Lung (tissue), 16 donors: ENCODE data around the gene GNRH2. TPM values are rescaled to one million over a fixed set of nuclear protein-coding genes. Genes with fewer than 3 reads are reported as not detected.

ENCODE experiments used
- ATAC-seq: fragments of 200-7000 bp; cut with Tn5 transposase; one replicate; pipeline ENCODE4 v1.9.1; 2020; ENCODE audit warnings: moderate number of reproducible peaks; ENCODE audit not compliant: insufficient read depth, low FRiP score
- DNase-seq, 3 donors: peaks; one replicate each; pipeline ENCODE4 v3.0.0-alpha.2; 2013 to 2017
- H3K27ac ChIP-seq, 2 donors: one replicate each; pipeline ENCODE4 v1.5.1; 2013; ENCODE audit warnings: mild to moderate bottlenecking in 2 of 2, moderate library complexity in 2 of 2, control low read depth in 1 of 2, inconsistent platforms in 1 of 2, low read depth in 1 of 2, low read length in 1 of 2
- H3K27me3 ChIP-seq, 3 donors: one replicate each; pipeline ENCODE4 v1.5.1; 2013; ENCODE audit warnings: low read length in 2 of 3; ENCODE audit not compliant: control insufficient read depth in 3 of 3, insufficient read depth in 3 of 3
- H3K36me3 ChIP-seq, 4 donors: one replicate each; pipeline ENCODE4 v1.5.1; 2013; ENCODE audit warnings: low read length in 4 of 4, mild to moderate bottlenecking in 1 of 4, moderate library complexity in 1 of 4; ENCODE audit not compliant: control insufficient read depth in 4 of 4, insufficient read depth in 4 of 4
- H3K4me1 ChIP-seq, 5 donors: one replicate each; pipeline ENCODE4 v1.5.1; 2013; ENCODE audit warnings: low read length in 5 of 5, mild to moderate bottlenecking in 2 of 5, moderate library complexity in 1 of 5; ENCODE audit not compliant: control insufficient read depth in 5 of 5, insufficient read depth in 5 of 5
- H3K4me3 ChIP-seq: one replicate; pipeline ENCODE4 v1.5.1; 2013; ENCODE audit warnings: mild to moderate bottlenecking, control low read depth, moderate library complexity
- H3K9ac ChIP-seq, 2 donors: one replicate each; pipeline ENCODE4 v1.5.1; 2013; ENCODE audit warnings: low read length in 2 of 2, control low read depth in 1 of 2; ENCODE audit not compliant: insufficient read depth in 1 of 2
- H3K9me3 ChIP-seq, 4 donors: one replicate each; pipeline ENCODE4 v1.5.1; 2013; ENCODE audit warnings: low read length in 3 of 4, mild to moderate bottlenecking in 1 of 4, moderate library complexity in 1 of 4; ENCODE audit not compliant: control insufficient read depth in 4 of 4, insufficient read depth in 3 of 4
- WGBS, 2 donors: extraction: QIAGEN DNeasy Blood & Tissue Kit; methylation state at CpG; one replicate each; pipeline ENCODE4 v1.1.7; 2013; 5-methylcytosine and 5-hydroxymethylcytosine counted together
- long read RNA-seq, 5 donors: transcript quantifications; one replicate each; lab custom pipeline, GENCODE V29; 2026
- polyA plus RNA-seq, 2 donors: library from polyadenylated mRNA; stranded (reverse); fragments of 200-250 nt; gene quantifications; one replicate each; pipeline ENCODE4 v1.2.1, GENCODE V29; 2013
- total RNA-seq, 2 donors: library from RNA; depleted of rRNA in 1 of 2; stranded (reverse); fragments of >200 nt in 1 of 2; gene quantifications; one replicate each; pipeline ENCODE4 v1.2.1, GENCODE V29; 2014 to 2021
- TF ChIP-seq, protein P1 (sequence below): IDR thresholded peaks from 2 replicates; pipeline ENCODE4 v1.5.1; 2012; ENCODE audit warnings: mild to moderate bottlenecking; ENCODE audit errors: control extremely low read depth, extremely low read depth
- donor health status: control.
- donor health status: control.
- donor health status: Bipolar disorder and iron deficiency.
- donor health status: healthy.
- donor health status: DM: yes; HTN: yes; CAD: no.

The GNRH2 gene, protein sequence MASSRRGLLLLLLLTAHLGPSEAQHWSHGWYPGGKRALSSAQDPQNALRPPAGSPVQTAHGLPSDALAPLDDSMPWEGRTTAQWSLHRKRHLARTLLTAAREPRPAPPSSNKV
- total RNA-seq (under 1 TPM in 1 of 2 donors, not detected in 1; 0.46 TPM), polyA plus RNA-seq (under 1 TPM; 0.14 to 0.16 TPM)
- long read RNA-seq, donor 1, result 0 reads
- long read RNA-seq, donor 2, result 0 reads
- long read RNA-seq, donor 3, result 0 reads
- long read RNA-seq, donor 4, result 0 reads
- long read RNA-seq, donor 5, result 0 reads

DNA sequence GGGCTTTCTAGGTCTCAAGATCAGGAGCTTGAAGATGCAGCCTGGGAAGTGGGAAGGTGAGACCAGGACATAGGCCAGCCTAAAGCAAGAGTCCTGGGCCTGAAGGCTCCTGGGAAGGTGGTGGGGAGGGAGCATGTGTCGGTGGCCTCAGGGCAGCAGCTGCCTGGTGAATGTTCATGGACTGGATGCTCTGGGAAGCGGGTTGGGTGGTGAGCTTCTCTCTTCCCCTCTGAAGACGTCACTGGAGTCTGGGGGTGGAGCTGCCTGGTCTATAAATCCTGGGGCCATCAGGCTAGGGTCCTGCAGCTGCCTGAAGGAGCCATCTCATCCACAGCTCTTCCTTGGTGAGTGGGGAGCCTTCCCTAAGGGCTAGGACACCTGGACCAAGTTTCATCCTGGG is at the start of gene GNRH2:
GNRH2 (plus strand) TSS at position 301 of the 400 bp plus-strand sequence. CDS start 793 bp downstream, outside the sequence.
- H3K9me3 ChIP-seq, result no peaks in the 10 kb centered on the region
- ATAC-seq (no peak), DNase-seq (peak in 1 of 3 donors; percentile 5)
- WGBS, 2 donors, result 76 to 88% methylated on average over 3 of the region's 3 CpGs
- no peaks in the 10 kb centered on the region for H3K27me3 ChIP-seq
- peaks cover 0 to 30% (median 13%) of the 10 kb centered on the region in 5 donors for H3K4me1 ChIP-seq
- H3K4me3 ChIP-seq, result no peak within 1 kb of the TSS
- H3K27ac ChIP-seq, result peak within 1 kb of the TSS in 1 of 2 donors; percentile 43
- TF ChIP-seq, protein P1, sequence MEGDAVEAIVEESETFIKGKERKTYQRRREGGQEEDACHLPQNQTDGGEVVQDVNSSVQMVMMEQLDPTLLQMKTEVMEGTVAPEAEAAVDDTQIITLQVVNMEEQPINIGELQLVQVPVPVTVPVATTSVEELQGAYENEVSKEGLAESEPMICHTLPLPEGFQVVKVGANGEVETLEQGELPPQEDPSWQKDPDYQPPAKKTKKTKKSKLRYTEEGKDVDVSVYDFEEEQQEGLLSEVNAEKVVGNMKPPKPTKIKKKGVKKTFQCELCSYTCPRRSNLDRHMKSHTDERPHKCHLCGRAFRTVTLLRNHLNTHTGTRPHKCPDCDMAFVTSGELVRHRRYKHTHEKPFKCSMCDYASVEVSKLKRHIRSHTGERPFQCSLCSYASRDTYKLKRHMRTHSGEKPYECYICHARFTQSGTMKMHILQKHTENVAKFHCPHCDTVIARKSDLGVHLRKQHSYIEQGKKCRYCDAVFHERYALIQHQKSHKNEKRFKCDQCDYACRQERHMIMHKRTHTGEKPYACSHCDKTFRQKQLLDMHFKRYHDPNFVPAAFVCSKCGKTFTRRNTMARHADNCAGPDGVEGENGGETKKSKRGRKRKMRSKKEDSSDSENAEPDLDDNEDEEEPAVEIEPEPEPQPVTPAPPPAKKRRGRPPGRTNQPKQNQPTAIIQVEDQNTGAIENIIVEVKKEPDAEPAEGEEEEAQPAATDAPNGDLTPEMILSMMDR, result no peak
- H3K9ac ChIP-seq, result peak within 1 kb of the TSS in 1 of 2 donors; percentile 73
- H3K36me3 ChIP-seq, result peaks cover 5 to 28% (median 23%) of the 10 kb centered on the region in 4 donors

DNA sequence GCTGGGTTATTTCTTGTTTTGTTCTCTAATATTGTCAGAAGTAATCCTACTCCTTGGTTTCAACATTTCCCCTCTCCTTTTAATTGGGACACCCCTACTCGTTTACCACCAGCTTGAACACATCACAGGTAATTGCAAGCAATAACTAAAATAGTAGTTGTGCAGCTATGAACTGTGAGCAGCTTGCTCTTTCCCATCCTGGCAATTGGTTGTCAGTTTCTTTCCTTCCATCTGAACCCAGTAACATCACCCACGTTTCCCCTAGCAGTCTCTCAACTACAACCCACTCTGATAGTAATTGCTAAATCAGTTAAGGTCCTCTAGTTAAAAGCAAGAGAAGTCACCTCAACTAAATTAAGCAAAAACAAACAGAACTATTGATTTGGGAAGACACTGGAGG is 47.6 kb upstream of the GNRH2 start:
- WGBS, 2 donors, result 63 to 79% methylated on average over 2 of the region's 2 CpGs
- Histone ChIP-seq H3K4me1 (no peaks in the 10 kb centered on the region), H3K9ac (no peak overlapping the region), H3K9me3 (no peaks in the 10 kb centered on the region), H3K4me3 (no peak overlapping the region), H3K27ac (no peak overlapping the region), H3K27me3 (no peaks in the 10 kb centered on the region), H3K36me3 (peaks cover 8 to 29% (median 26%) of the 10 kb centered on the region in 4 donors)
- TF ChIP-seq, protein P1, result no peak
- ATAC-seq (no peak), DNase-seq (no peak)

DNA sequence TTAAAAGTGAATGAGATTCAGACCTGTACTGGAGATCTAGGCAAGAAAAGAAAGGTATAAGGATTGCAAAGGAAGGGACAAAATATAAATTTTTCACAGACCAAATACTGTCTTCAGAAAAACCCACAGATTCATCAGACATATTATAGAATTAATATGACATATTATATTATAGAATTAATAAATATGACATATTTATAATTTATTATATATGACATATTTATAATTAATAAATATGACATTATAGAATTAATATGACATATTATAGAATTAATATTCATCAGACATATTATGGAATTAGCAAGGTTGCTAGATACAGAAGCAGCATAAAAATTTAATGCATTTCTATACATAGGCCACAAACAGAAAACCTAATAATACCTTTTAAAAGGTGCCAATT is 44.7 kb upstream of the GNRH2 start:
- H3K36me3 ChIP-seq, result peaks cover 8 to 16% (median 14%) of the 10 kb centered on the region in 4 donors
- DNase-seq, result no peak
- H3K27ac ChIP-seq, result no peak overlapping the region
- H3K4me1 ChIP-seq, result no peaks in the 10 kb centered on the region
- TF ChIP-seq, protein P1, result no peak
- no peak overlapping the region for H3K4me3 ChIP-seq
- no peaks in the 10 kb centered on the region for H3K9me3 ChIP-seq
- H3K9ac ChIP-seq, result no peak overlapping the region
- ATAC-seq, result no peak
- H3K27me3 ChIP-seq, result no peaks in the 10 kb centered on the region
